ENCODE results near the gene CBX8. TPM values are rescaled to one million over a fixed set of nuclear protein-coding genes. Genes with fewer than 3 reads are reported as not detected.
A peak's percentile ranks its signal among the peaks of the same experiment; 100 is the strongest.

The CBX8 gene
- total RNA-seq, 1 donor = 4.0 TPM

DNA sequence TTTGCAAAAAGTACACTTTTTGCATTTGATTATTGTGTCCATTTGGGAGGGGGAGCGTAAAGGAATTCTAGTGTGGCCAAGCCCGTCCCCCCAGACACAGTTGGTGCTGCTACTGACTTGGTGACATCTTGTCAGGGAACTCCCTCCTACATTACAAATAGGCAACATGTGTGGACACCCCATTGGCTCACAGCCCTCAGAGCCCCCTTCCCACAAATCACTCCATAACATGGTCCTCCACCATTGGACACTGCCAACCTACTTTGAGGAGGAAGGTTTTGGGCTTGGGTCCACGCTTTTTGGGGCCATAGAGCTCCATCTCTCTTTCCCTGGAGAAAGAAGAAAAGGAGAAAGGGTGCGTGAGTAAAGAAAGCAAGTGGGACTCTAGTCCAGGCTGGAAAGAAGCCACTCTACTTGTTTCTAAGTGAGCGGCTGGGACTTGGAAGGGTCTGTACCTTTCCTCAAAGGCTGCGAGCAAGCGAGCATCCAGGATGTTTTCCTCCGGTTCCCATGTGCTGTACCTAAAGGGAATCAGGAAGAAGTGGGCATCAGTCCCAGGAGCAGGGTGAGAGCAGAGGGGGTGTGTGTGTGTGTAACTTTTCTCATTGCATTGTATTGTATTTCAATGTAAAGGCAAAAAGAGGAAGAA lies 958 bp downstream of the CBX8 start:
- DNase-seq (ENCODE audit: low read depth in 2 of 3, low spot score in 2 of 3) = no peak

DNA sequence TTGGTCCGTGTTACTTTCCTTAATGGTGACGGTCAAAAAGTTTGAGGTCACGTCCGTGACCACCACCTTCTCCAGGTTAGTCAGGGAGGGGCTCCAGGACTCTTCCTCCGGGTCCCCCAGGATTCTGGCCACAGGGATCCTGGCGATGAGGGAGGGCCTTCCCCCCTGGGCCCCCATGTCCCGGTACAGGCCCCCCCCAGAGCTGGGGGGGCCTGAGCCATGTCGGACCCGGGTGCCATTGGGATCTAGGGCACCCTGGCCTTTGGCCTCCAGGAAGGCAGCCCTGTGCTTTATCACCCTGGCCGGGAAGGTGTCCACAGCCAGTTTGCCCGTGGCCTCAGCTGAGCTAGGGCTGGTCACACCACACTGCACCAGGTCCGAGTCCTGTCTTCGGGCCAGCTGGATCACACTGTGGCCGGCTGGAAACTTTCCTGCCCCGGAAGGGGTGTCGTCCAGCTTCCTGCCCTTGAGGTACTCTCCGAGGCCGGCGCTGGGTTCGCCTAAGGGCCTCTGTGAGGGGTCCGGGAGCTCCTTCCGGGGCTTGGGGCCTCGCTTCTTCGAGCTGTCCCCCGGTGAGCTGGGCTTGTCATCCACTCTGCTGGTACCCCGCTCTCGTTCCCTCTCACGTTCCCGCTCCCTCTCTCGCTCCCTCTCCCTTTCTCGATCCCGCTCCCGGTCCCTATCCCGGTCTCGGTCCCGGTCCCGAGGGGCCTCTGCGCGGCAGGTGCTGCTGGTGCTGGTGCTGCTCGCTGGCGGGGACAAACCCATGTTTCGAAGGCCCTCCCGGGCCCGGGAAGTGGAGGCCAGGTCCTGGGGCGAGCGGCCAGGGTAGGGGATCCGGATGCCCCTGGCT lies 2.0 kb downstream of the CBX8 start:
- no peak for DNase-seq (ENCODE audit: low read depth in 2 of 3, low spot score in 2 of 3)

DNA sequence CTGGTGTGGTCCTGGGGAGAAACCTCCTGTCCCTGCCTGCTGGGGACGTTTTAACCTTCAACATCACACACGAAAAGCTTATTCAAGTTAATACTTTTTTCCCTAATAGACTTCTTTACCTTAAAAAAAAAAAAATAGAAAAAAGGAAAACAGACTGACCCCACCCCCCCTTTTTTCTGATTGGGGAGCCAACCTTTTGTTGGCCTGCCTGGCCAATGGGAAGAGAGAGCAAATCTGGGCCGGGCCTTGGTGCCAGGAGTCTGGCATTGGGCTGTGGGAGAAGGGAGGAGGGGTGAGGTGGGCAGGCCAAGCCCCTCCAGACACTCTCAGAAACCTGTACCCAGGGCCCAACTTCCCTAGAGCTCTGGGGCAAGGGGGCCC lies 3.0 kb downstream of the CBX8 start:
- no peak for DNase-seq (ENCODE audit: low read depth in 2 of 3, low spot score in 2 of 3)

DNA sequence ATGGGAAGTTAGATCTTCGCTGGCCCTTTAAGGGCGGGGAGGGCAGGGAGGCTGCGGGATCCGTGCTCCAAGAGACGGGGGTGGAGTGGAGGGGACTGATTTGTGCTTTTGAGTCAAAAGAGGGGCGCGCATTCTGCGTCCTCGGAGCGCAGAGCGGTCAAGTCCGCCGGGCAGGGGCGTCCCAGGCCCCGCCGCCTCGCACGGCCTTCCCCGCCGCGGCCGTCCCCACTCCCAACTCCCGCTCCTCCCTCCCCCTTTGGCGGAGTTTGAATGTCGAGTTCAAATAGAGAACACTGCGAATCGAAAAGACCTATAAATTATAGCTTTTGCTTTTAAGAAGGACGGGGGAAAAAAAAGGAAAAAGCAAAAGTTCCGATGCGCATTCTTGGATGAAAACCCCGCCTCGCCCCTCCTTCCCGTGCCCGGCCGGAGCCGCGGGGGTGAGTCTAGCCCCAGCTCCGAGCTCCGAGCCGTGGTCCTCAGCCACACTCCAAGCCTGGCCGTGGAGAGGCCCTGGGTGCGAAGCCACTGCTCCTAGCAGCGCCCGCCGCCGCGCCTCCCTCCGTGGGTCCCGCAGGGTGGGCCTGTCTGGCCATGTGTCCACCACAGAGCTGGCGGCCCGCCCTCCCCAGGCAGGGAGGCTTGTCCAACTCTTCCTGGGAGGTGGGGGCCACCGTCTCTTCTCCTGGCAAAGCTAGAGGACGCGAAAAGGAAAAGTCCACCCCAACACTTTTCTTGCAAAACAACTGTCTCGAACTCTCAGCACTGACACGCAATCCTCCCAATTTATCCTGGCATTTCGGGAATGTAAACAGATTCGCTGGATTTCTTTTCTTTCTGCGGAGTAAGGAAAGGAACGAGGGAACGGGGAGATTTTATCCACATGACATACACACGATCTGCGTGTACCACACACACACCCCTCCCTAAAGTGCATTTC lies 3.6 kb downstream of the CBX8 start:
- no peak for DNase-seq (ENCODE audit: low read depth in 2 of 3, low spot score in 2 of 3)

DNA sequence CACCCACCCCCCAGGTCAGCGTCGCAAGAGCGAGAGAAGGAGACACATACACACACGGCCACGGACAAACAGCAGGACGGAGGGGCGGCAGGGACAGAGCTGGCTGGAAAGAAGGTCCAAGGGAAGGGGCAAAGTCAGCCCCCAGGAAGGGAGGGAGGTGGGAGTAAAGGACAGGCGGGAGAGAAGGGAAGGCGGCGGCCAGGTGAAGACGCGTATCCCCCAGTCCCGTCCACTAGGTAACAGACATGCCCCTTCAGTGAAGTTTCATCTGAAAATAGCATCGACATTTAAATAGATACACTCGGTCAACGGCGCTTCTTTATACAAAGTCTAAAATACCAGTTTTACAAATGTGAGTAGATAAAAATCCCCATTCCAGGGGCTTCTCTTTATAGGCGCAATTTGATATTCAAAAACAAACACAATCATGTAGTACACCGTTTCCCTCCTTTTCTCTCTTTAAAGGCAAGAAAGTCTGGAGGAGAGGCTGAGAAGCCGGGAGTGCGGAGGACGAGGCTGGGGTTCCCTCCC lies 4.5 kb downstream of the CBX8 start:
- DNase-seq (ENCODE audit: low read depth in 2 of 3, low spot score in 2 of 3) = no peak

DNA sequence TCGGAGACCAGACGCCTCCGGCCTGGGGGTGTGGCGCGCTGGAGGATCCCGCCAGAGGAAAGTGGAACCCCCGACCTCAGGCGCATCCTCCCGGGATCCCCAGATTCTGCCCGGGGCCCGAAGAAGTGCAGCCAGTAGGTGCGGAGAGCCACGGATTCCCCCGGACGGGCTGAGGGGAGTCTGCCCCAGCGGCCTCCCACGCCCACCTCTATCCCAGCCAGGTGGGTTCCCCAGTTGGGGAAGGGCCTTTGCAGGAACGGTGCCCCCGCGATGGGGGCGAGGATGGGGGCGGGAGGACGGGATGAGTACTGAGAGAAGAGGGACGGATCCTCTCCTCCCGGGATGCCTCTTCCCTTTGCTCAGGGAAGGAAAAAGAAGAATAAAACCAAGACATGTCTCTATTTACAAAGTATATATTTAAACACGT lies 5.1 kb downstream of the CBX8 start:
- no peak for DNase-seq (ENCODE audit: low read depth in 2 of 3, low spot score in 2 of 3)

DNA sequence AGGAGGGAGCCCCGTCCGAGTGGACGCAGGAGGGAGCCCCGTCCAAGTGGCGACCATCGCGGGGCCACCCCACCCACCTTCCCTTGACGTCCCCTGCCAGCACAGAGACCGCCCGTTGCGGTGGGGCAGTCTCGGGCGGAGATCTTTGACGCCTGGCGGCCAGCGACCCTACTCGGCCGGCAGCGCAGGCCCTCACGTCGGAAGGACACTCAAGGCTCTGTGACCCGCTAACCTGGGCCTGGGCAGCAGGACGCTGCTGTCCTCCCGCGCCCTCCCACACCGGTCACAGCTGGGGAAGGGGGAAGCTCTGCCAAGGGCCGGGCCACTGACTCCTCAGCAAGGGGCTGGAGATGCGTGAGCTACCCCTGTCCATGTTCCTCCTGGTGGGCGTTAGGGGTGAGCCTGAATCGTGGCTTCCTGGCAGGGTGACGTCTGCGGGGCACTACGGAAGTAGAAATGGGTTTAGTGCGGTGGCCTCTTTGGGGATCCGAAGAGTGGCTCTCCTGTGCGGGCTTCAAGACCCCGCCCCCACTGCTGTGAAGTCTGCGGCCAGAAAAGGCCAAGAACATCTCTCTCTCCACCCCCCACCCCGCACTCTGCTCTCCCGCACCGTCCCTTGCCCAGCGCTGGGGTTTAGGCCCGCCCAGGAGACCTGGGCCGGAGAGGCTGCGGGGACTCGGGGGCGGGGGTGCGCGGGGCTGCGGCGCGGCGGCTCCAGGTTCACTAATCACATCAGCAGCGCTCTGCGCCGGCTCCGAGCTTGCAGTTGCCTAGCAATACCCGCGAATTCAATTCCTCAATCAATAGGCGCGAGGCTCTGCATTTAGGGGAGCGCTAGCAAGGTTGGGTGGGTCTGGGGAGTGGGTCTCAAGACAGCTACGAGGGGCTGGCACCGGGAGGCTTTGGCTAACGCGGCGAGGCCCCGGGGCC lies 5.8 kb downstream of the CBX8 start:
- peak in 1 of 3 donors; percentile 43 for DNase-seq (ENCODE audit: low read depth in 2 of 3, low spot score in 2 of 3)

DNA sequence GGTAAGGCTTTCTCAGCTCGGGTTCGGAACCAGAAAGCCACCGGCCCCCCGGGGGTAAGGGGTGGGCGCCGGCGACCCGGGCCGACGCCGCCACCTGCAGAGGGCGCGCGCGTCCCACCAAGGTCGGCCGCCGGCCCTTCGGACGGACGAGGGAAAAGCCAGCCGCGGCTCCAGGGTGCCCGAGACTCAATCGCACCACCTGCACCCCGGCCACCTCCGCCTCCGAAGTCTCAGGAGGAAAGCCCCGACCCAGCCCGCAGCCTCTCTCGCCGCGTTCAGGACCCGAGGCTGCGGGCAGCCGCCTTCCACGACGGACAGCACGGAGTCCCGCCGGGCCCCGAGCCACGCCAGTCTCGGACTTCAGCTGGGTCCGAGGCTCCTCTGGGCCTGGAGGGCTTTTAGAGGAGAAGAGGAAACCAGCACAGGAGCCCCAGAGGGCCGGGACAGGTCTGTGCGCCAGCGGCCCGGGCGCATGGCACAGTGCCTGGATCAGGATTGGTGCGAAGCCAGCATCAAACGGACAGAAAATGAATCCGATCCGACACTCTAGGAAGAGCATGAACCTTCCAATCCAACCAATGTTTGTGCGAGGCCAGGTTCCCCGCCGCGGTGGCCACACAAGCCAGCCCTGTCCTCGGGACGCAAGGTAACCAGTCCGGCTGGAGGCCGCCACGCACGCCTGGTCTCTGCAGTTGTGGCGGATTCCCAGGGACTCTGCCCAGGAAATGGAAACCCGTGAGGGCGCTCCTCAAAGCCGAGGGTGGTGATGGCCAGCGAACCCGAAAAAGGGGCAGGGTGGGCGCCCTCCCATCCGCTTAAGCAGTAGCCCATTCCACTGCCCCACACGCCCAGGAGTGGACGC lies 6.7 kb downstream of the CBX8 start:
- DNase-seq (ENCODE audit: low read depth in 2 of 3, low spot score in 2 of 3) = no peak

DNA sequence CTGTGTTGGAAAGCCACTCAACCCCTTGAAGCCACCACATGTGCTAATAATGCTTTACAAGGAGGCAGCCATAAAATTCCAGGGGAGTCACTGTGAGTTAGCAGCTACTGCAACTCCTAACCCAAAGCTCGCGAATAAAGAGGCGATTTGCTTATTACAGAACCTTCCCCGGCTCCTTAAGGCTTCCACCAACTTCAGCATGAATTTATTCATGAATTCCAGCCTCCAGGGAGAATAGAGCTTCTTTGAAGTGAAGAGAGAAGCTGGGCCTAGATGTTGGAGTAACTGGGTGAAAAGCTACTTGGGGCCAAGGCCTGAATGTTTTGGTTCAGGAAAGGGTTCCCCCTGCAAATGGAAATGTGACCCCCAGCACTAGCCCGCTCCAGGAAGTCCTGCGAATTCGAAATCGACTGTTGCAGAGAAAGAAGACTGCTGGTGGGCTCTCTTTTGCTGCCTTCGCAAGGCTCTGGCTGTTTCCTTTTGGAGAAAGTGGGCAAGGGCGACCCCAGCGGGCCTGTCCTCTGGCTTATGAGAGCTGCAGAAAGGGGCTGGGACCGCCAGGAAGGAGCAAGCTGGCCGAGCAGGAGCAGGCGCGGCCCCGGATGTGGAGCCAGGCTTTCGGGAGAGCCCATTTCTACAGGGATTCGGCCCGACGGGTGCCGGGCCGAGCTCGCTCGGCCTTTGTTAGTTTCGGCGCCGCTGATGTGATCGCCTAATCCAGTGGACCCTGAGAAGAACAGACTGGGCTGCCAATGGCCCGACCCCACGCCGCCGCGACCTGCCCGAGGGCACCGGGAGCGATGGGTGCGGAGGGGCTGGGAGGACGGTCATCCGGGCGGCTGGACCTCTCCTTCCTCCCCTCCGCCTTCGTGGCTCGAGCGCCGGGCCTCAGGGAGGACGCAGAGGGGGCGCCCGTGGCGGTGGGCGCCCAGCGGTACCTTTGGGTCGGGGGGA lies 7.6 kb downstream of the CBX8 start:
- DNase-seq (ENCODE audit: low read depth in 2 of 3, low spot score in 2 of 3) = no peak

DNA sequence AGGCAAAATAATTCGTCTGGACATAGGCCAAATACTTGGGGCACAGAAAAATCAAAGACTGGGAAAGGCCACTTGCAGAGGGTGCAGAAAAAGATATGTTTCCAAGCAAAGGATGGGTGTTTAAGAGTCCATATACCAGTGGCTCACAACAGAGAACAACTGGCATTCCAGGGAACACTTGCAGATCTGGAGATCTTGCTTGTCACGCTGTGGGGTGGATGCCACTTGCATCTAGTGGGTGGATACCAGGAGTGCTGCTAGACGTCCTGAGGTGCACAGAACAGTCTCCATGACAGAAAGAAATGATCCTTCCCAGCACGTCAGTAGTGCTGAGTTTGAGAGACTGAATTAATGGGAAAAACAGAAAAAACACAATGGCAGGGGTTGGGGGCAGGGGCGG lies 8.4 kb downstream of the CBX8 start:
- DNase-seq (ENCODE audit: low read depth in 2 of 3, low spot score in 2 of 3) = no peak

DNA sequence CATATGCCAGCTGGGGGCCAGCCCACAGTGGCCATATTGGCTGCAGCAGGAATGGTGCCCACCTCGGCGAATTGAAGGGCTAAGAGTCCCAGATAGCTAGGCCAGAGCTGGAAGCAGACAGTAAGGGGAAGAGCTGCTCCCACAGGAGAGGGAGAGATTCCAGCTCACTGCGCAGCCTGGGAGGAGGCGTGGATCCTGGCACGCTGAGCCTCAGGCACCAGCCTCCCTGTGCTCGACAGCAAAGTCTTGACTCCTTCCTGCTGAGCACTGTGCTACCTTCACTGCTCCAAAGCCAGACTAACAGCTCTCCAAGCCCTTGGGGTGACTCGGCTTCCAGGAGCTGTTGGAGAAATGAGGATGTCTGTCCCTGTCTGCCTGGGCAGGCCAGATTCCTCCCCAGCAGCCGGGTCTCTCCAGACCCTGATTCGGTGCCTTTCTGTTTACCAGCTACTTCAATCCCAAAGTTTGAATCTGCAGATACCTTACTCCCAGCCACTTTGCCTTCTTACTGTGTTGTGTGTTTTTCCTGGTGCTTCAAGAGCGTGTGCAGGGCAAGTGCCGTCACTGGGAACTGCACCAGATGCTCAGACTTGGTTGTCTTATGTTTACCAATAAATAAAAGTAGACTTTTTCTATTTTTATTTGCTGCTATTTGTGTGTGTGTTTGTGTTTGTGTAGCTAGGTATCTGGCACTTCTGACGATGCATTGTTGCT lies 9.8 kb downstream of the CBX8 start:
- no peak for DNase-seq (ENCODE audit: low read depth in 2 of 3, low spot score in 2 of 3)

DNA sequence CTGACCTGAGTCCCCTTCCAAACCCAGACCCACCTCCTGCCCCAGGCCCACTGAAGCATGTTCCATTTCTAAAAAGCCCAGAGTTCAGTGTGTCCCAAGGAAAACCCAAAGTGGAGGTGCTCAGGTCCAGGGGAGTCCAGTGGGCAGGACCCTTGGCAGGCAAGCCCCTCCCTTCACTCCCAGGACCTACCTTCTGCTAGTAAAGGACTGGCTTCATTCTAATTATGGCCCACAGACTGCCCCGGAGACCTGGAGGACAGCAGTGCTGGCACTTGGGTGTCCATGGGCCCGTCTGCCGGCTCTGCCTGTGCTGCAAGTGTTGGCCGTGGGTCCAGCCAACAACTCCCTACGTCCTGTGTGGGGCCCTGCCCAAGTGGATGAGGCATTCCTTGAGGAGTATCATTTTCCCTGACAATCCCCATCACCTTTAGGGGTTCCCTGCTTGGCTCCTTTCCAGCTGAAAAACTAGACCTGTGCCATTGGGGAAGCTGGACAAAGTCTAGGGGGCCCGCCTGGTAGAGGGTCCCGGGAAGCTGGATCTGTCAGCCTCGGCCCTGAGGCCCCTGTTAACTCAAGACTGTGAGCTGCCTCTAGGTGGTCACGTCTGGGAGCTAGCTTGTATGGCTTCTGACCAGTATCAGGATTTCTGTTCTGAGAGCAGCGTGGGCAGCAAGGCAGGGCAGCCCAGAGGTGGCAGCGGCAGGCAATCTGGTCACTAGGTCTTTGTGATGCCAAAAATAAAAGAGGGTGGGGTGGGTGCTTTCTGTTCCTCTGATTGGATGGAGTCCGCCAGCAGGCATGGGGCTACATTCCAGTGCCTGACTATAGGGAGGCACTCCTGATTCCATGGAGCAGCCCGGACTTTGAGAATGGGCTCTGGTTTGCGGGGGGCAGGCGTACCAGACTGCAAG lies 10.7 kb downstream of the CBX8 start:
- no peak for DNase-seq (ENCODE audit: low read depth in 2 of 3, low spot score in 2 of 3)

DNA sequence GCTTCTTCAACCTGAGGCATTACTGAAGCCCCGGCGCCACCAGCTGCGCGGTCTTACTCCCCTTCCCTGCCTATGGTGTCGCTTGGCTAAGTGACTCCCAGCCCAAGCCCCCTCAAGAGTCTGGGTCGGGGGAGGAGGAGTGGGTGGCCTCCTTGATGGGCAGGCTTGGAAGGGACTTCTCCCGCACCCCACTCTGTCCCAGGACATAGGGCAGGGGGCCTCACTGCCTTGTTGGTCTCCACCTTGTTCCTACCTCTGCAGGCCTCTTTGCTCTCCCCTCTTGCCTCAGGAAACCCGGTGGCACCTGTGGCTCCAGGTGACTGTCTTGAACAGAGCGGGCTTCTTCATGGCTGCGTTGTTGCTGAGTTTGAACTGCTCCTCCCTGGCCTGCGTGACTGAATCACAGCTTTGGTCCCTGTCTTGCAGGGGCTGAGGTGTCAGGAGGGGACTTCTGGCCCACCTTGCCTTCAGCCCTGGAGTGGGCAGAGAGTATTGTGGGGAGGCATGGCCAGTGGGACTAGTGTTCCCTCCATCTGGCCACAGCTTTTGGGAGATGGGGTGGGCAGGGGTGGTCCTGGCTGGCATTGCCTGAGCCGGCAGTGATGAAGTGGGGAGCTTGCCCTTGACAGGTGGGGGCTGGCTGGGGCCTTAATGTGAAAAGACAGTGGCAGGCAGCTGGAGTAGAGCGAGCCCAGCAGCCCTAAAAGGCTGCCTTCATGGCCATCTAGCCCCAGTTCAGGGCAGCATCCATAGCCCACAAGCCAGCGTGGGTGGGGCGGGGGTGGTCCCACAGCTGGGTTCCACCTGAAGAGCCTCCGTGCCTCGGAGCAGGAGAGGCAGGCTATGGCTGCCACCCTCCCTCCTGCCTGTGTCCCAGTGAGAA lies 11.6 kb downstream of the CBX8 start:
- DNase-seq (ENCODE audit: low read depth in 2 of 3, low spot score in 2 of 3) = no peak

DNA sequence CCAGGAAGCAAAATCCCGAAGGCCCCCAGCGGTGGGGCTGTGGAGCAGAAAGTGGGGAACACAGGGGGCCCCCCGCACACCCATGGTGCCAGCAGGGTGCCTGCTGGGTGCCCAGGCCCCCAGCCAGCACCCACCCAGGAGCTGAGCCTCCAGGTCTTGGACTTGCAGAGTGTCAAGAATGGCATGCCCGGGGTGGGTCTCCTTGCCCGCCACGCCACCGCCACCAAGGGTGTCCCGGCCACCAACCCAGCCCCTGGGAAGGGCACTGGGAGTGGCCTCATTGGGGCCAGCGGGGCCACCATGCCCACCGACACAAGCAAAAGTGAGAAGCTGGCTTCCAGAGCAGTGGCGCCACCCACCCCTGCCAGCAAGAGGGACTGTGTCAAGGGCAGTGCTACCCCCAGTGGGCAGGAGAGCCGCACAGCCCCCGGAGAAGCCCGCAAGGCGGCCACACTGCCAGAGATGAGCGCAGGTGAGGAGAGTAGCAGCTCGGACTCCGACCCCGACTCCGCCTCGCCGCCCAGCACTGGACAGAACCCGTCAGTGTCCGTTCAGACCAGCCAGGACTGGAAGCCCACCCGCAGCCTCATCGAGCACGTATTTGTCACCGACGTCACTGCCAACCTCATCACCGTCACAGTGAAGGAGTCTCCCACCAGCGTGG lies 12.4 kb downstream of the CBX8 start:
- no peak for DNase-seq (ENCODE audit: low read depth in 2 of 3, low spot score in 2 of 3)

DNA sequence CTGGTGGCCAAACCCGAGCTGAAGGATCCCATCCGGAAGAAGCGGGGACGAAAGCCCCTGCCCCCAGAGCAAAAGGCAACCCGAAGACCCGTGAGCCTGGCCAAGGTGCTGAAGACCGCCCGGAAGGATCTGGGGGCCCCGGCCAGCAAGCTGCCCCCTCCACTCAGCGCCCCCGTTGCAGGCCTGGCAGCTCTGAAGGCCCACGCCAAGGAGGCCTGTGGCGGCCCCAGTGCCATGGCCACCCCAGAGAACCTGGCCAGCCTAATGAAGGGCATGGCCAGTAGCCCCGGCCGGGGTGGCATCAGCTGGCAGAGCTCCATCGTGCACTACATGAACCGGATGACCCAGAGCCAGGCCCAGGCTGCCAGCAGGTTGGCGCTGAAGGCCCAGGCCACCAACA lies 13.0 kb downstream of the CBX8 start:
- DNase-seq (ENCODE audit: low read depth in 2 of 3, low spot score in 2 of 3) = no peak
